NK-92 (cell line): ENCODE measurements around the gene FBXW12.
"Not testable (repeated sequence)": the region's sequence is repeated elsewhere in the genome, so short reads cannot be mapped to it uniquely, and the experiment has no call there.

Experiments
- DNase-seq: peaks from one replicate; lab custom pipeline; 2025; ENCODE audit not compliant: unreplicated experiment; lab: John Stamatoyannopoulos, UW

Gene FBXW12

DNA sequence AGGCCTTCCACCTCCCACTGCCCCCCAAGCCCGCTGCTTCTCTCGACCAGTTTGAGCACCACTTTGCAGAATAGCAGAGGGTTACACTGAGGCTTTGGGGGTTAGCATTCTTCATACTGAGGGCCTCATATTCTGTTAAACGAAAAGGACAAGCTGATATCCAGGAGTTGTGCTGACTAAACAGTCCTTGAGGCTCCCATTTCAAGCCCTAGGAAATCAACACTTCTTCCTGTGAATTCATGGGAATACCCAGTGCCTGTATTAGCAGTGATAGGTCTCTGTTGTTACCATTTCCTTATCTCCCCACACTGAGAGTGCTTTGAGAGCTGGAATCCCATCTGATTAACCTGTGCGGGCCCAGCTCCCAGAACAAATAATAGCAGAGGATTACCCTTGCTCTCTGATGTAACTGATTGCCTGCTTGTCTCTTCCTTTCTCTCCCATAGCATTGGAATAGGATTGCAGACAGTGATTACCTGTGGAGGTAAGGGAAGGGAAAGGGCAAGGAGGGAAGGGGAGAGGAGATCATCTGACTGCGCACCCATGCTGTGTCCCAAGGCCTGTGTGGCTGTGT, 930 bp downstream of the FBXW12 start:
- DNase-seq: no peak

DNA sequence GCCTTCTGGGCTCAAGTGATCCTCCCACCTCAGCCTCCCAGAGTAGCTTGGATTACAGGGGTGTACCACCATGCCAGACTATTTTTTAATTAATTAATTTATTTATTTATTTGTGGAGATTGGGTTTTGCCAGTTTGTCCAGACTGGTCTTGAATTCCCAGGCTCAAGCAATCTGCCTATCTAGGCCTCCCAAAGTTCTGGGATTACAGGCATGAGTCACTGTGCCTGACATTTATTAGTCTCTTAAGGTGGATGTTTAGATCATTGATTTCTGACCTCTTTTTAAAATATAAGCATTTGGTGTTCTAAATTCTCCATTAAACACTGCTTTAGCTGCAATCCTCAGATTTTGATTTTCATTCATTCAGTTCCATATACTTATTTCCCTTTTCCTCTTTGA, 15.6 kb downstream of the FBXW12 start:
- DNase-seq: no peak

DNA sequence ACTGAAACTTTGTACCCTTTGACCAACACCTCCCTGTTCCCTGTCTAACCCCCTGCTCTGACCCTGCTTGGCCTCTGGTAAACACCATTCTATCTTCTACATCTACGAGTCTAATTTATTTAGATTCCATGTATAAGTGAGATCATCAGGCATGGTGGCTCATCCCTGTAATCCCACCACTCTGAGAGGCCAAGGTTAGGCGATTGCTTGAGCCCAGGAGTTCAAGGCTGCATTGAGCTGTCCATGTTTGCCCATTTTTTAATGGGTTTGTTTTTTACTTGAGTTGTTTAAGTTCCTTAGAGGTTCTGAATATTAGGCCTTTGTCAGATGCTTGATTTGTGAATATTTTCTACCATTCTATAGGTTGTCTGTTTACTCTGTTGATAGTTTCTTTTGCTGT, 16.9 kb downstream of the FBXW12 start:
- DNase-seq: no peak

DNA sequence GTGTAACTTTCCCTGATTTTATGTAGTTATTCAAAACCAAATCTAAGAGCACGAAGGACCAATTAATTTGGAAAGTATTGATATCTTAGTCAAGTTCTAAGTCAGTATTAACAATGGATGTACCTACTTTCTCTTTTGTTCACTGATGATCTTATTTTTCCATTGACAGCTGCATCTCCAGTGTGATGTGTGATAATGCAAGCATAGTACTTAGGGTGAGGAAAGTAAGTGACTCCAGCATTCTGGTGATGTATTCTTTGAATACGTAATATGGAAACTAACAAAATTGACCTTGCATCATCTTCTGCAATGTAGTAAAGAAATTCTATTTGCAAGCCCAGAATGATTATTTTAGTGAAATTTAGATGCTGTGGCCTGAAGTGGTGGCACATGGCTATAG, 22.4 kb downstream of the FBXW12 start:
- no peak for DNase-seq

DNA sequence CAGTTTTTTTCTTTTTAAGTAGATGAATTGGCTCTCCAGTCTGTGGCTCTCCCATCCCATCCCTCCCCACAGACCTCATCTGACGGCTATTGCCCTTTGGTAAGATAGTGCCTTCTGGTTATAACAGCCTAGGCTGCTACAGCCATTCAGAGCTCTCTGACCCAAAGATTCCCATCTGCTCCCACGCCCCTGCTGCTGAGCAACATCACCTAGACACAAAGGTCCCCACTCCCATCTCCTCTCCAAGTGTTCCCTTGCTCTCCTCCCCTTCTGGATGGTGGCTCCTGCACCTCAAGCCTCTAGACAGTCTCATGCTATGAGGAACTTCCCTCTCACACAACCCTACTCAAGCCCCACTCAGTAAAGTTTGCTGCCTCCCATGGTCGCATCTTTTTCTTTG, 23.7 kb downstream of the FBXW12 start:
- no peak for DNase-seq

DNA sequence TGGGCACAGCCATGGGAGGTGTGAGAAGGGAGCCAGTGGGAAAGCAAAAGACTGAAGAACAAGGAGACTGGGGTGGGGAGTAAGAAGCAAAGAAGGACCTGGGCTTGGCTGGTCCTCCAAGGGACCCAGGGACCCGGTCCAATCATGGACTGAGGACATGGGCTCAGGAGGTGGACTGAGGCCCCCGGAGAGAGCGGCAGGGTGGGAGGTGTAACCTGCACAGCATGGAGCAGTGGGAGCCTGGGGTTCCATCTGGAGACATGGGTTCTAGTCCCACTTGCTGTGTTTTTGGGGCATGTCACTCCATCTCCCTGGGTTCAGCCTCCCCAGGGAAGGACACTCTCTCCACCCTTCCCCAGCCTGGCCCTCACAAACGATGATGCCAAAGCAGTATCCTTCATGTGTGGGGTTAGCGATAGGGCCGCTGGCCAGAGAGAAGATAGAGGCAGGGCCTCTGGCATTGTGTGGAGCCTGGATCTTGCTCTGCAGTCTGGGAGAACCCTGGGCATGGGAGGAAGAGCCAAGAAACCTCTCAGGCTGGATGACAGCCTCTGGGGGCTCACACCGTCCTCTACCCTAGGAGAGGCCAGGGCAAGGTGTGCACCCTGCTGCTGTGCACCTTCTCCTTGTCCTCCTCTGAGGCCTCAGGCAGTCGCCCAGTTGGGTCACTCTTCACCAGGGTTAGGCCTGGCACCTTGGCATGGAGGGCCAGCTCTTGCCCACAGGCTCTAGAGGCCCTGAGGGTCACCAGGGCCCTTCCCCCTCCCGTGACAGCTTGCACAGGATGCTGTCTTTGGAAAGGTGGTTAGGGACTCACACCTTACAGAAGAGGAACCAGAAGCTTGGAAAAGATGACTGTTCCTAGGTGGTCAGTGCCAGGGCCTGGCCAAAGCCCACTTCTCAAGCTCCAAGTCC, 26.0 kb downstream of the FBXW12 start:
- DNase-seq: no peak

DNA sequence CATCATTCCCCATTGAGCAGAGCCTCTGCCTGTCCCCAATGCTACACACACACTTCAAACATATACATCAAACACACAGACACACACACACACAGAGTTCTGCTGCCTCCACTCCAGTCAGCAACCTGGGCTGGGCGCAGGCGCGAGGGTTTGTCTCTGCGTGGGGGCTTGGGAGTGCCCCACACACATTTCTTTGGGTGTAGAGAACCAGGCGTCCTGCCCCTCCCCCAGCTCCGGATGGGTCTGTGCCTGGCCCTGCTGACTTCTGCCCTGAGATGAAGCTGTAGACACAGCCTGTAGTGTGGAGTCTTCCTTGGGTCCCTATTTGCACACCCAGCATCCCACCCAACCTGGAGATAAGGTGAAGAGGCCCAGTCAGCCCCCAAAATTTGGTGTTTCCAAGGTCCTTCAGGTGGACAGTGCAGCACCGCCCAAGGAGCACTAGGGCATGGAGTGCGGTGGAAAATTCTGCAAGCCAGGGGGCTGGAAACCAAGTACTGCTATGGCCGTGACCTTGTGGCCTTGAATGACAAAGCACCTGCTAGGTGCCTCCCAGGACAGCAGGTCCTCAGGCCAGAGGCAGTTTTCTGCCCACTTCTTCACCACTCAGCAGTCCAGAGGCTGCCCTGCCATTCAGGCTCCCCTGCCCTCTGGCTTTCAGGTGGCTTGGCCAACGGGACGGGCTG, 26.8 kb downstream of the FBXW12 start:
- DNase-seq: no peak

DNA sequence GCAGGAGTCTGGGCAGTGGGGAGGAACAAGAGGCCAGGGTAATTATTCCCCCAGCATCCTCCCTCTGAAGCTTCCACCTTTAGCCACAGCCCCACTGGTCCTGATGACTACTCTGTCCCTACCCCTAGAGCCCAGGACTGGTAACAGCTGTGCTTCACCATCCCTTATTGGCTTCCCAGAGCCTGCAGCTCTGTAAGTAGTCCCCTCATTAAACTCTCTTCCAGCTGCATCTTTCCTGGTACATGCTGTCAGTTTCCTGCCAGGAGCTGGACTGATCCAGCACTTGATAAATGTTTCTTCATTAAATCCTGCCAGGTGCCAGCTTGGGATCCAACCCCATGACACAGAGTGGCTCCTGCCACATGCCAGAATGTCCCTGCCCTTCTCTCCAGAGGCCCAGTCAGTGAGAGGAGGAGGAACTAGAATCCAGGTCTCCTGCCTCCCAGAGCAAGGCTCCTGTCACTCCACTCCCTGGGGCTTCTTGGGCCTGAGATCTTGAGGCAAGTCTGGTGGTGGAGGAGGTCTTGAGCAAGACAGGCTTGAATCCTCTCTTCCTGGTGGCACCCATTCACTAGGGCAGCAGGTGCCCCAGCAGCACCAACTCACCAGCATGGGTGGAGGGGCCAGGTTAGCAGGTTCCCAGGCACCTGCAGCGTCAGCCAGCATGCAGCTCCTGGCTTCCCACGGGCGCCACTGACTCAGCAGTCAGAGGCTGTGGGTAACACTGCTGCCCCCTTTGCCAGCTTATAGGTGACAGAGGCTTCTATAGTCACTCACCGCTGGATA, 27.6 kb downstream of the FBXW12 start:
- no peak for DNase-seq

DNA sequence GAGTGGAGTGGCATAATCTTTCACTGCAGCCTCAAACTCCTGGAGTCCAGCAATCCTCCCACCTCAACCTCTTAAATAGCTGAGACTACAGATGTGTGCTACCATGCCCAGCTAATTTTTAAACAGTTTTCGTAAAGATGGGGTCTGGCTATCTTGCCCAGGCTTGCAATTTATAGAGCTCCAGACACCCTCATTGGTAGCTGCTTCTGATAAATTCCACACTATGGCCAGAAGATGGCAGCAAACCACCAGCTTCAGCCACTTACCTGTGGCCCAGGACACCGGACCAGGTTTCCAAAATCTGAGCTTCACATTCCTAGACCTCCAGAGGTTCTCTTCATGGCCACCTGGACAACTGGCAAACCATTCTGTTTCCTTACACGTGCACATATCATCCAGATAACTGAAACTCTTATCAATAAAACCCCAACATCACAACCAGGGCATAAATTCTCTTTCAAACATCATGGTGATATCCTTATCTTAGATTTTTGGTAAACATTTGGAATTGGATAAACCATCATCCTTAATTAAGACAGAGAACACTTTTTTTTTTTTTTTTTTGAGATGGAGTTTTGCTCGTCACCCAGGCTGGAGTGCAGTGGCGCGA, 28.9 kb downstream of the FBXW12 start:
- DNase-seq: no peak

DNA sequence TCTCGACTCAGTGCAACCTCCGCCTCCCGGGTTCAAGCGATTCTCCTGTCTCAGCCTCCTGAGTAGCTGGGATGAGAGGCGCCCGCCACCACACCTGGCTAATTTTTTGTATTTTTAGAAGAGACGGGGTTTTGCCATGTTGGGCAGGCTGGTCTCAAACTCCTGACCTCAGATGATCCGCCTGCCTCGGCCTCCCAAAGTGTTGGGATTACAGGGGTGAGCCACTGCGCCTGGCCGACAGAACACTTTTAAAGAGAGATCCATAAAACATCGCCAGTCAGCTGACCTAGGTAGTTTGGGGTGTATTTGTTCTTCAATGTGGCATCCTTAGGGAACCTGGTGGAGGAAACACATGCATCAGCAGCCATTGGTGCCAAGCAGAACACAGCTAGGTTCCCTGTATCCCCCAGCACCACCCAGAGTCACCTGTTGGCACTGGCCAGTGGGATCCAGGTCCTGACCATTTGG, 29.4 kb downstream of the FBXW12 start:
- DNase-seq: not testable (repeated sequence)

DNA sequence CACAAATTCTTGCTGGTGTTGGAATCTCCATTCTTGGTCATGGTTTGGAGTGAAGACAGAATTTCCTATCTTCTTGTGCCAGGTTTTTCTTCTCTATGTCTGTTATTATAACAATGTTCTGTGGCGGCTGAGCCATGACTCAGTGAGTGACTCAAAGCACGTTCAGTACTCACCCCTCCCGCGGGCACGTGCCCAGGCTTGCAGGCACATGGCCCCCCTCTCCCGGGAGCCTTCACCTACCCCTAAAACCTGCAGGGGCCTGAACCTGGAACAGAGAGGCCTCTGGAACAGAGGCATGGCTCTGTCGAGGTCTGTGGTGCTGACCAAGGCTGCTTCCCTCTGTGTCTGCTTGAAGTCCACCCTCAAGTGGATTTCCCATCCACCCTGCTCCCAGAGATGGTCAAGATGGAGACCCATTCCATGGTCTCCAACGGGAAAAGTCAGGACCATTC, 30.3 kb downstream of the FBXW12 start:
- no peak for DNase-seq

DNA sequence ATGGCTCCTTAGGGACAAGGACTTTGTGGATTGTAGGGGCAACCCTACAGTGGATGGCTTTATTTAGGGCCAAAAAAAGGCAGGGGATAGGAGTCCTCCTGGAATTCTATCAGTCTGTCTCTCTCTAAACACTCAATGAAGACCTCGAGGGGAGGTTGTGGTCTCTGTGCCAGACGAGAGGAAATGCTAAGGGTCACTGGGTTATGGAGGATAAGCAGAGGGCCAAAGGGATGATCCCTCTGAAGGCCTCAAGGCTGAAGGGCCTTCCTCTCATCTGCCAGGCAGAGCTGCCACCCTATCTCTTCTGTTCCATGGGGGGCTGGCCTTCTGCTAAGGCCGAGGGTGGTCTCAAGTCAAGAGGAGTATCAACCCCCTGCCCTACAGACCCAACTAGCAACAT, 30.9 kb downstream of the FBXW12 start:
- no peak for DNase-seq

DNA sequence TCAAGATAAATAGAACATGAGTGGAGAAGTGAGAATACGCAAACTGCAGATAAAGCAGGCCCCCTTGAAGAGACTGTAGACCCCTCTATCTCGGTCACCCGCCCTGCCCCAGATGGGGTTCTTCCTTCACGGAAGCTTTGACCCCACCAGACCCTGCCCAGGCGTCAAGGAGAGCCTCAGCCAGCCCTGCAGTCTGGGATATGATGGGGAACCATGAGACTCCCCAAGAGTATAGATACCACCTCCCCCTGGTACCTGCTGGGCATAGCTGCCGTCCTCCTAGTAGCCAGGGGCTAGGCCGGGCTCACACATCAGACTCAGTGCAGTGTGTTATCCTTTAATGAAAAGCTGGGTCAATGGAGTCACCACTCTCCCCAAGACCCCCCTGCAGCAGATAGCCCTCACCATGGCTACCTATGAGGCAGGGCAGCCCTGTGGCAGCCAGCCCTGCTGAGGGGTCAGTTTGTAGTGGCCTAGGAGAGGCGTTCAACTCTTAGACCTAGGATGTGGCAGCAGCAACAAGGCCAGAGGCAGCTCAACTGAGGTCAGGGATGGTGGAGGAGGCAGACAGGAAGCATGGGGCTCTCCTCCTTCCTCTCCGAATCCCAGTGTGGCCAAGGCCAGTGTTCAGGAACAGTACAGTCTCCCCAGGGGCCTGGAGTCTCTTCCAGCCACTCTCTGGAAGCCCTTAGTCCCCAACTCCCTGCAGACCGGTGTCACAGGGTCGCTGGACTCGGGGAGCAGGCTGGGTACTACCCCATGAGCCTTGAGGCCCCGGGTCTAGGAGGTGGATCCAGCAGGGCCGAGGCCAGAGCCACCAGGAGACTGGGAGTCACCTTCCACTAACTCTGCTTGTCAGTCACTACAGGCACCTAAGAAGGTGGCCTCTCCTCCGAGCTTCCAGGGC, 31.8 kb downstream of the FBXW12 start:
- no peak for DNase-seq

DNA sequence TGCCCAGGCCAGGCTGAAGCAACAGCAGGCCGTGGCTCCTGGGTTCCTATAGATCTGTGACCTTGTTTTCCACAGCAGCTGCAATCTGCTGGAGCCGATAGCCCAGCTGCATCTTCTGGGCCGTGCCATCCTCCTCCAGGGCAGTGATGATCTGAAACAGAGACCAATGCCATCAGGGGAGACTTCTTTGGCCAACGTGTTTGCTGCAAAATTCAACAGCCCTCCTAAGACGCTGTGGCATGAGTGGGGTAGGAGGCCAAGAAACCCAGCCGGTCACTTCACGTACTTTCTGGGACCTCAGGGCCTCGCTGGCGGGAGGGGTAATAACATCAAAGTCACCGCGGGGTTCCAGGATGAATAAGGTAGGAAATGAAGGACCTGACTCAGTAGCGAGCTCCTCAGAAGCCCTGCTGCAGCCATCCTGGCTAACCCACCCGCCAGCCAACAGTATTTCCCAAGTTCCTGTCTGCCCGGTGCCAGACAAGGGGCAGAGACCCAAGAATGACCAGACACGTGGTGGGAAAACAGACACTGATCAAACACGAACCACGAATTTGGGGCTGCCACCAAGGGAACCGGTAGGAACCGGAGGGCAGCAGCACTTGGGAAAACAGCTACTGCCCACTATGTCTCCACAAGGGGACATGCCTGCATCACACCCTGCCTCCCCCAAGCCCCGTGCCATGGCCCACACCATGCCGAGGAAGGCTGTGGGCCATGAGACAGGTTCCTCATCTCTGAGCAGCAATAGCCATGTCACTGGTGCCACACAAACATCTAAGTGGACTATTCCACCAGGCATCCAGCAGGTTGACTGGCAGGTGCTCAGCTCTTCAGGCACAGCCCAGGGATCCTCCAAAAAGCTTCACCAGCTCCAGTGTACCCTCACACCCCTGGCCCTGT, 32.7 kb downstream of the FBXW12 start:
- no peak for DNase-seq

DNA sequence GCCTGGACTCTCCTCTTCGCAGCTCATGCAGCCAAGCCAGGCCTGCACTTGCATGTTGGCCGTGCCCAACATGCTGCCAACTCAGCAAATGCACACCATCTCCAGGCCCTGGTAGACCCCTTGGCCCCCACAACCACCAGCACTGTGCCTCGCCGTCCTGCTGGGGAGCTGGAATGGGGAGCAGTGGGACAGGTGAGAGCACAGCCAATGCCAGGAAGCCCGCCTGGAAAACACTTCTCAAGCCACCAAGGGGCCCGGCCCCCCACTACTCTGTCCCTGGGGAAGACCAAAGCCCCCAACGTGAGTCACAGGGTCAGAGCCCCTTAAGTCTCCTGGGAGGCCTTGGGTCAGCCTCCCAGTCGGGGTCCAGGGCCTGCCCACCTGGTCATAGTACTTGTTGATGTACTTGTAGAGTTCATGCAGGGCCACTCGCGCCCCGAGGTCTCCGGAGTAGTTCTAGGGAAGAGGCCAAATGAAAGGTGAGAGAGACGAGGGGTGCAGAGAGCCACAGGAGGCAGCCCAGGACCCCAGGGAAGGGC, 33.4 kb downstream of the FBXW12 start:
- DNase-seq: no peak

DNA sequence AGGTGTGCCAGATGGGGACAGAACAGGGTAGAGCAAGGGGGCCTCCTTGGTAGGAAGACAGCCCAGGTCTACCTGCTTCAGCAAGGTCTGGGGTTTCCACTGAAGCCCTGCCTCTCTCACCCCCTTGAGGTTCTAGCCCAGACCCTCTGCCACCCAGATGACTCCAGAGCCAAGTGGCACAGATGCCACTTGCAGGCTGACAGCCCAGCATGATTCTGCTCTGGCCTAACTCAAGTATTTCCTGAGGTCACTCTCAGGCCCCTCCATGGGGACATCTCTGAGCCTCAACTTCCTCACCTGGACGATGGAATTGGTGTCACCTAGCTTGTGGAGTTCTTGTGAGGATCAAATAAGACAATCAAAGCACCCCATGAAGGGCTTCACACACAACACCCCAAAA, 34.0 kb downstream of the FBXW12 start:
- DNase-seq: no peak

DNA sequence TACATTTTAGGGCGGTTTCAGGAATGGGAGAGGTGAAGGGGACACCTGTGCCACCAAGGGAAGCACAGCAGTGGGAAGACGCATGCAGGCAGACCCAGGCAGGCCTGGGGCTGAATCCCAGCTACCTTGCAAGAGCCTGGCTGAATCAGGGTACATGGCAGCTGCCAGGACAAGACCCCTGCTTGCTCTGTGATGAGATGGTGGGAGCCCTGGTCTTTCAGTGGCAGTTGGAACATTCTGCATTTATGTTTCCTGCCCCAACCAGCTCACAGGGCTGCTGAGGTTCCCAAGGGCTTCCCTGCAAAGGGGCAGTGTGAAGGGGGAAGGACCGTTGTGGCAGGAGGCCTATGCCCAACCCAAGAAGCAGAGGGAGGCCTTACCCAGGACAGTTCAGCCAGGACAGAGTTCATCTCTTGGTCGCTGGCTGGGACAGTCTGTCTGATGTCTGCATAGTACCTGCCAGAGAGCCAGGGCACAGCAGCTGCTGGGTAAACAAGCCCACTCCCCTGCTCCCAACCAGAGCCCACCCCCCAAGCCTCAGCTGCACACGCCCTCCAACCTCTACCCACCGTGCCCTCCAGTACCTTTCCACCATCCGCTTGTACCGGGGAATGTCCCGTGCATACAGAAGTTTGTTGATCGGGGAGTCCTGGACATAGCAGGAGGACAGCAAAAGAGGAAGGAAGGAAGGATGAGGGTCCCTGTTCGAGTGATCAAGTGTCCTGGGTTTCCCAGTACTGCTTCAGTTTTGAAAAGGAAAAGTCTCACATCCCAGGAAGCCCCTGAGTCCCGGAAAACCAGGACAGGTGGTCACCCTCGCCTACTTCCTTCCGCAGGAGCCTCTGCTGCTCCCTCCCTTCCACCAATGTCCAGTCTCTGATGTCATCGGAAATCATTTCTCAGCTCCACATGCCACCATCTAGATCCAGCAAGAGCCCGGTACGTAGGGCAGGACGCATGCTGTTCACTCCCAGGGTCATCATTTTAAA, 34.7 kb downstream of the FBXW12 start:
- DNase-seq: no peak
